ENCODE data around the gene BNIP5. TPM values are rescaled to one million over a fixed set of nuclear protein-coding genes. Genes with fewer than 3 reads are reported as not detected.
A peak's percentile ranks its signal among the peaks of the same experiment; 100 is the strongest.

BNIP5 gene, protein sequence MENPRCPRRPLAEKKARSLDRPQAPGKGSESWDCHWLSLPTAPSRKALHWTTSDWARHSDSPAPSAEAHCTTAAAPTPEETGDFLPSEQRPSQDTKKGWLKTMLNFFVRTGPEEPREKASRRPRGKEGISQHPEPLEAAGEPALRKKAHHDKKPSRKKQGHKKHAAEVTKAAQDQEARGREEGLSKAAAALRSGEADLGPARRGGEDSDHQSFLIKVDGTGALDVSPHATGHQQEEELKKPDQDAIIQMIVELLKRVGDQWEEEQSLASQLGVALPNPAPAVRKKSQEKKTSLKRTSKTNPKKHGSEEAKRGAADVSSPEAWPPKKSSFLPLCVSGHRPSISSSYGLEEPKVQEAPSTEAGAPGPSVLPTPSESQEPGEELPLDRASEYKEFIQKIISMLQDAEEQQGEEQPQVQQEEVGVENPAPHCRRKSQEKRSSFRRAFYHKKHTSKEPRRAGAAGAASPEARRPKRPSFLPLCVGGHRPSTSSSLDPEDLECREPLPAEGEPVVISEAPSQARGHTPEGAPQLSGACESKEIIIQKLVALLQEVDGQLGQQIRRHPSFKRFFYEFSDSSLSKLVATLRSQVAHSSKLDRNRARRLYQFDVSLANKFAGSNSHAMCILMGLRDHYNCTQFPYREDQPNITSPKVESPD
- total RNA-seq, result not detected

DNA sequence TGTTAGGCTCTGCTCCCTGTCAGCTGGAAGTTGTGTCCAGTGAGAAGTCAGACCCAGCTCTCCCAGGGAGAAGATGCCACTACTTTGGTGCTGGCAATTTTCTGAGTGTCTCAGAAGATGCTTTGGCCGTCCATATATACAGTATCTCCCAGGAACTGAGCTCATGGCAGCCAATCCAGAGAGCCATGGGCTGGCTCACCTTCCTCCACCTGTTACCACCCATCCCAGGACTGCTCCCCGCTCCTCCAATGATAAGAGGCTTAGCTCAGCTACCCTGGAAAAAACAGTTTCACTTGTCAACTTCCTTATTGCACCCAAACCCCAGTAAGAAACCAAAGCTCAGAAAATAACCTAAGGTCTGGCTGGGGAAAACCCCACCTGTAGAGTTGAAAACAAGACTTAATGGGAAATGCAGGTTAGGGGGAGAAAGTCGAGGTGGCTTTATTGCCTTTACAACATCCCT is at the start of gene BNIP5:
Gene BNIP5, minus strand, starts transcription at position 110 of the 463 bp plus-strand sequence. CDS start 6,198 bp downstream, outside the sequence.
- no peak for DNase-seq

DNA sequence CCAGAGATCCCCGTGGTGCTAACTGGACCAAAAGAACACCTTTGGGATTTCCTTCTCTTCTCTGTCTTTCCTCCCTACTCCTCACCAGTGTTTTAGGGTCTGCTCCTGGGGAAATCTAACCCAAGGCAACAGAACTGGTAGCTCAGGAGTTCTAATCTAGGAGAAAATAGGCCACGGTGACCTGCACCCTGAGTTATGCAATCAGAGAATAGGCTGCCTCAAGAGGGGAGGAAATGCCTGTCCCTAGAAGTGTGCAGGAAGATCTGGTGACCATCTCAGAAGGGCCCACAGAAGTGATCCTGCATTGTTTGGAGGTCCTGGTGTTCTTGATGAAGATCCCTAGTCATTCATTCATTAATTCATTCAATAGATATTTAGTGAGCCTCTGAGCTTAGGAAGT is 47.4 kb upstream of the BNIP5 start:
- no peak for DNase-seq

DNA sequence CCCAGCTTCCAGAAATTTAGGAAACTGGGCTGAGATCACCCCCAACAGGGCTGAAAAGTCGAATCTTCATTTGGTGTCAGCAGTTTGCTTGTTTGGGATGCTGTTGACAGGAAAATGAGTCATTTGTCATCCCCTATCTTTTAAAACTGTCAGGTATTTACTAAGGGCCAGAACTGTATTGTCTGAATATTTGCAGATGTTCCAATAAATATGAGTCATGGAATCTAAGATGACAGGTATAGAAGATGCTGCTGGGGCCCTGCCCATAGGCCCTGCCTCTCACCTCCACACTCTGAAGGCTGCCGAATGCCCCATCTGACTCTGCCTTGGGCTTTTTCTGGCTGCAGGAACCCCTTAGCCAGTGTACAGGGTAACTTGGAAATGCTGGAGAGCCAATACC is 46.9 kb upstream of the BNIP5 start:
- DNase-seq, result no peak

DNA sequence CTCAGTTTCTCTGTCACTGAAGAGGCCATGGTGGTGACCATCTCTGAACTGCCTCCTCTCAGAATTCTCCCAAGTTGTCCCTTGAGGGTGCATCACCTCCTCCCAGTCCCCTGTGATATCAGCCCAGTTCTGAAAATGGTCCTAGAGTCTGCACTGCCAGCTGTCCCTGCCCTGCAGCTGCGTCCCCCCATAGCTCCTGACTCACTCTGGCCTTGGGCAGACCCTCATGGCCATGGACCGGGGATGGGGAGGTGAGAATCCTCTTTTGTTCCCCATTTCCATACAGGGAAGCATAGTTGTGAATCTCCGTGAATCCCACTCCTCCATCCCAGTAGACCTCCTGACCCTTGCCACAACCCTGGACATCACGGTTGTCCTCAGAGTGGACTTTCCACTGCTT is 46.3 kb upstream of the BNIP5 start:
- no peak for DNase-seq

DNA sequence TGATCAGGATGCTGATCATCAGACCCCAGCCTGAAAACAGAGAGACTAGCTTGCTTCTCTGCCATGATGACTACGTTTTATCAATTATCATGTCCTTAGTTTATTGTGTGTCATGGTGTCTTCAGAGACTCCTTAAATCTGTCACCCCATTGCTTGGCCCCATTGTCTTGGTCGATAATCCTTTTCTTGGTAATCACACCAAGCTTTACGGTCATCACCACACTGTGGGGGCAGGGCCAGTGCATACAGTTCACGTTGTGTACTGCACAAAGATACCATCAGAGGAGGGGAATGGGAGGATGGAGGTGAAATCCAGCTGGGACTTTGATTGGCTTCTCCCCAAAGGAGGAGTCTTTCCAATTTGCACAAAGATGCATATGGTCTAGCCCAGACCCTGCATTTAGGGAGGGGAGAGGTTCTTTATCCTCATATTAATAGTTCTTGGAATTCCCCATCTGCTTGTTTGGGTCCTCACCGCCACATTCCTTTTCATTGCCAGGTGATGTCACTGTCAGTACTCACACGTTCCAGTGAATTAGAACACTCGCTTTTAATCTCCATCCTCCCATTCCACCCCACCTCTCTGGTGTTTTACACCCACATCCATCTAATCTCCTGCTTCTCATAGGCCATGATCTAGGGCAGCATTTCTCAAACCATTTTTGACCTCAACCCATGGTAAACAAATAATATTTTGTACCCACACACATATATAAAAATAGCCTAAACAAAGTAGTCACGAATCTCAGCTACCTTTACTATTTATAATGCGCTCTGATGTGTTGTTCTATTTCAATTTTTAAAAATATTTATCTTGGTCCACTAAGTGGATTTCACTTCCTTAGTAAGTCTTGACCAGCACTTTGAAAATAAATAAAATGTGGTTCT is 45.1 kb upstream of the BNIP5 start:
- DNase-seq, result no peak

DNA sequence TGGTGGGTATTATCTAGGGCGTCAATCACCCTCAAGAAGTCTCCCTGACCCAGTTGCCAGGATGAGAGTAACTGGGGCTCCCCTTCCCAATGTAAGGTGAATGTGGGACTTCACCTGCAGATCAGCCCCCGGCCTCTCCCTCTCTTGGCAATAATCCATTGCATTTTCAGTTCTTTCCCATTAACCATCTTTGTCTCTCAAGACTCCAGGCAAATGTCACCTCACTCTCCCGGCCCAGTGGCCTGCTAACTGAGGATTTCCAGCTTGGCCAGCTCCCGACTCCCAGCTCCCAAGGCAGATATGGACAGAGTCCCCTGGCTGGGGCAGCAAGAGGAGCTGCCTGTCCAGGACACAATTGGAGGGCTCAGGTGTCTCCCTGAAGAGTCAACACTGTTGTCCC is 43.5 kb upstream of the BNIP5 start:
- DNase-seq, result no peak

DNA sequence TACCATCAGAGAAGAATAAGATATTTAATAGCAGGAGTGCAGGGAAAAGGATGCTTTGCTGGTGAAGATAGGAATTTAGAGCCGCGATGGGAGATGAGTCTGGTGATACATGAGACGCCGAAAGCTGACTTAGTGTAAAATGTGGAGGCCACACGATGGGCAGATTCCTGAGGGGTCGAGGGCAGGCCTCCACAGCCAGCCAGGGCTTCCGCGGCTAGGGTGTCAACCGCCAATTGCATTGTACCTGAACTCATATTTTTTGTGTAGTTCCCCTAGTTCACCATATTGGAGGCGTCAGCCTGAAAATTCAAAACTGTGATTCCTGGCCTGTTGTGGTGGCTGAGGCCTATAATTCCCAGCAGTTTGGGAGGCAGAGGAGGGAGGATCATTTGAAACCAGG is 42.2 kb upstream of the BNIP5 start:
- DNase-seq, result no peak

DNA sequence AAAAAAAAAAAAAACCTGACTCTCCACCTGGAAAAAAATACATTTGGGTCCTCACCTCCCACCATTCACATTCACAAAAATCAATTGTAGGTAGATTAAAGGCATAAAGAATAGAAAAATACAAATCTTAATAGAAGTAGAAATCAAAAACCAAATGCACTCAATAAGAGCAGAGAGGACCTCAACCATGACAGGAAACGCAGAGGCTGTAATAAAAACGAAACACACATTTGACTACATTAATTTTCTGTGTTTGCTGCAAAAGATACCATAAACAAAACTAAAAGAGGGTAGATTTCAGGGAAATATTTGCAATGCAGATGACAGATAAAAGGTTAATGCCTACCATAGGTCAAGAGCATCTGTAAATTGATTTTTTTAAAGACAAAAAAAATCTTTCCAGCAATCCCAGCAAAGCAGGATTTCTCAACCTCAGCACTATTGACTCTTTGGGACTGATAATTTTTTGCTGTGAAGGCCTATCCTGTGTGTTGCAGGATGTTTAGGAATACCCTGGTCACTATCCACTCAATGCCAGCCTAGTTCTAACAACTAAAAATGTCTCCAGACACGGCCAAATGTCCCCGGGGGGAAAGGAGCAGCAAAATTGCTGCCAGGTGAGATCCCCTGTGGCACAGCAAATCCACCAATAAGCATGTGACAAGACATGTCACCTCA is 41.7 kb upstream of the BNIP5 start:
- DNase-seq, result no peak

DNA sequence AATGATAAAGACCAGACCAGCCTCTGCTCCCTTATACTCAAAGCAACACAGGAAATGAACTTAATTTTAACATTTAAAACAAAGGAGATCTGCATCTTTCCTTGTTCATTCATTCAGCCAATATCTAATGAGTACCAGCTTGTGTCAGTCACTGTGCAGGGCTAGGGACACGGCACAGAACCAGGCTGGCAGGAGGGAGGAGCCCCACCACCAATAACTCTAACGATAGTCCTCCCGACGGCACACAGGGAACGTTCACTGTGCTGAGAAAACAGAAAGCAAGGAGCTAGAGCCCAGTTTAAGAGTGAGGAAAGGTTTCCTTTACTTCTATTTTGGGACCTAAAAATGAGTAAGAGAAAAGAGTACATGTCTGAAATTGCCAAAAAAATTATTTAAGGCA is 40.9 kb upstream of the BNIP5 start:
- no peak for DNase-seq

DNA sequence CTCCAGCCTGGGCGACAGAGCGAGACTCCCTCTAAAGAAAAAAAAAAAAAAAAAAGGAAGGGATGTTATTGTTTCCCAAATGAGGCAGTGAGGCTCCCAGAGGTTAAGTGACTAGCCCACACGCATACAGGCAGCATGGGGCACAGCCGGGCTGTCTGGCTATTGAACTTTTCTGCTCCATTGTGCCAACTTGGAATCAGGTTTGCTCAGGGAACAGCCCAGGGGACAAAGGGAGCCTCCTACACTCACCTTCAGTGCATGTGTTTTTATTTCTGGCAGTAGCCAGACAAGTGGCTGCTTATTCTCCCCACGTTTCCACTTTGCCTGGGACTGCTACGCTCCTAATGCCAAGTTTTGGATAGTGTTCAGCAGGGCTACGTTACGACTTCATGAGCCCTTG is 40.1 kb upstream of the BNIP5 start:
- no peak for DNase-seq

DNA sequence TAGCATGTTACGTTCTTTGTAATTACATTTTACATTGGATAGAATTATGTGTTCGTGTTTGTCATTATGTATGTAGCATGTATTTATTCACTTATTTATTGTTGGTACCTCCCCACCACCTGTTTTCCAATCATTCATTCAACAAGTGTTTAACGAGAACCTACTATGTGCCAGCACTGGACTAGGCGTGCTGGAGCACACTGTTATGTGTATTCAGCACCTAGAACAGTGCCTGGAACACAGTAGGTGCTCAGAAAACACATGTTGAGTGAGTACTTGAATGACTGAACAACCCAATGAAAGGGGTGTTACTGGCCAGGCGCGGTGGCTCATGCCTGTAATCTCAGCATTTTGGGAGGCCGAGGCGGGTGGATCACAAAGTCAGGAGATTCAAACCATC is 39.5 kb upstream of the BNIP5 start:
- DNase-seq, result no peak

DNA sequence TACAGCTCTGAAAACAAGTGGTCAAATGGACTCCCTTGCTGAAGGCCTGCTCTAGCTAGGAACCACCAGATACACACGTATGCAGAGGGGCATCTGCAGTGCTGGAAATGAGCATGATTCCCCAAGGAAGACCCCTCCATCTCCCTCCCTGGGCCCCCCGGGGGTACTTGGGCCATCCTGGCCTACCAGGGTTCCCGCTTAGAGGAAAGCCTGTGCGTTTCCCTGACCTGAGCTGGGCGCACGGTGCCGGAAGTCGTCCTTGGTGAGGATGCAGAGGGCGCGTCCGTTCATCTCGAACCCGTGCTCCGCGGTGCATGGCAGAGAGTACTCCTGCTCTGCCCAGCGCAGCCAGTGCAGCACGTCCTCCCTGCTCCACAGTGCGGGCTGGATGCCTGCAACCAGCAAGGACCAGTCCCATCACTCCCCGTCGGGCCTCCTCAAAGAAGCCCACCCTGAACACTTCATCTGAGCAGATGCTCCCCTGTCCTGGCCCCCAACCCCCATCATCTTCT is 39.0 kb upstream of the BNIP5 start:
- DNase-seq, result no peak

DNA sequence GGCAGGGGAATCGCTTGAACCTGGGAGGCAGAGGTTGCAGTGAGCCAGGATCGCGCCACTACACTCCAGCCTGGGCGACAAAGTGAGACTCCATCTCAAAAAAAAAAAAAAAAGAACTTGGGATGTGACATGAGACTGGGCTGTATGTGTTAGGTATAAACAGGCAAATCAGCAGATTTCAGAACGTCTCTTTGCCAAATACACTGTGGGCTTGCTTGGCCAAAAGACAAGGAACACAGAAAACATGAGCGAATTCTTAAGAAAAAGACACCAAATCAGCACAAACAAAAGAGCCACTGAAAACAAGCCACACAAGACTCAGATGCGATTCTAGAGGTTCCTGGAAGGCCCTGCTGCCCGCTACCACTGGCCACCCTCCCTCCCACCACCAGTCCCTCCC is 38.3 kb upstream of the BNIP5 start:
- DNase-seq, result no peak

DNA sequence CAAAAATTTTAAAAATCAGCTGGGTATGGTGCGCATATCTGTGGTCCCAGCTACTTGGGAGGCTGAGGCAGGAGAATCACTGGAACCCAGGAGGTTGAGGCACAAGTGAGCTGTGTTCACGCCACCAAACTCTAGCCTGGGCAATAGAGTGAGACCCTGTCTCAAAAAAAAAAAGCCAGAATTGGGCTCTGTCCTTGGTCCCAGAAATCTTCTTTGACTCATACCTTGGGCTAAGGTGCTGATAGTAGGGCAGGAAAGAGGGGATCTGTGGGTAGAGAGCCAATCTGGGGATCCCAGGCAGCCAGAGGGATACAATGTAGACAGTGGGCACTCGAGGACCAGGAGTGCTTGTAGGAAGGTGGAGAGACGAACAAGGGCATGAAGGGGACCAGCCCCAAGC is 37.5 kb upstream of the BNIP5 start:
- DNase-seq, result no peak

DNA sequence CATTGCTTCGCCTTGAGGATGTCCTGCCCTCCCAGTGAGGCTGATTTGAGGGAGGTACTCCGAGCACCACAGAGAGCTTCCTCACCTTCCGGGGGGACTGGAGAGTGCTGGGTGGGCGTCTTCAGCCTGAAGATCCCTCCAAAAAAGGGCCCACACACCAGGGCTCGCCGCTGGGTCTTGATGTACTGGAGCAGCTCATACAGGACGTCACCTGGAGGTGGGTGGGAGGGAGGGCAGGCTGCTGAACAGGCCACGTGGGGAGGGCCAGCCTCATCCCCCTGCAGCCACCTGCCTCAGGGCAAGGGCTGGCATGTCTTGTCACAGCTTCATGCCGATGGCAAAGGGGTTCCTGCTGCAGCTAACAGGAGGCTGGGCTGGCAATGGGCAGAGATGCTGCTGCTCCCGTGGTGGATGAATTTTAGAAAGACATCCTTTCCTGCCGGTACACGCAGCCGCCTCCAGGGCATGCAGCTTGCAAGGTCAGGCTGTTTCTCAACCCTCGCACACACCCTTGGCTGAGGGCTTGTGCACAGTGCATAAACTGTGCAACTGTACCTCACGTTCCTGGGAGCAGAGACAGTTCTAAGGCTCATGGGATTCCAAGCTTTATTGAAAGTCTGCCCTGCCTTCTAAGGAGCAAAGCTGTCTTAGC is 36.8 kb upstream of the BNIP5 start:
- peak; percentile 58 for DNase-seq

DNA sequence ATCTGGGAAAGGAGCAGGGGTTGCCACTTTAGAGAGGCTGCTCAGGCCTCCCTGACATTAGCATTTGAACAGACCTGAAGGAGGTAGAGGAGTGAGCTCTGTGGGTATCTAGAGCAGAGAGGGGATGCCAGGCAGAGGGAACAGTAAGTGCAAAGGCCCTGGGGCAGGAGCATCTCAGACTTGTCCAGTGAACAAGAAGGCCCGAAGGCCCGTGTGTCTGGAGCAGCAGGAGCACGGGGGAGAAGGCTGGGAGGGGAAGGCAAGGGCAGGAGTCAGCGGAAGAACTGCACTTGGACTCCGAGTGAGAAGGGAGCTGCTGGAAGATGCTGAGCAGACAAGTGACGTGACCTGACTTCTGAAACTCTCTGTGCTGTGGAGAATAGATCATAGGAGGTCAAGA is 35.4 kb upstream of the BNIP5 start:
- DNase-seq, result no peak

DNA sequence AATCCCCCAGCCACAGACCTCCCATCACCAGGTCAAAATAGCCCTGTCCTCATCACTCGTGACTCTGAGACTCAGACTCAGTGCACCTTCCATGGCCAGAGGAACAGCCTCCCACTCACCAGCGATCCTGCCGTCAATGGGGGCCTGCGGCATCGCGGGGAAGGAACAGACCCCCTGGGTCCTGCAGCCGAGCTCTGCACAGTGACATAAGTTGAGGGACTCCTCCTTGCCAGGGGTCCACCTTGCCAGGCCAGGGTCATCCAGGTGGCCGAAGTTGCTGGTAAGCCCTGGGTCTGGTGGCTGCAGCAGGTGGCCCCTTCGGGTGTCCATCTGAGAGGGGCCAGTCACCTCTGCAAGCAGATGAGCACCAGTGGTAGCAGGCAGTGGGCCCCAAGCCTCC is 34.5 kb upstream of the BNIP5 start:
- no peak for DNase-seq

DNA sequence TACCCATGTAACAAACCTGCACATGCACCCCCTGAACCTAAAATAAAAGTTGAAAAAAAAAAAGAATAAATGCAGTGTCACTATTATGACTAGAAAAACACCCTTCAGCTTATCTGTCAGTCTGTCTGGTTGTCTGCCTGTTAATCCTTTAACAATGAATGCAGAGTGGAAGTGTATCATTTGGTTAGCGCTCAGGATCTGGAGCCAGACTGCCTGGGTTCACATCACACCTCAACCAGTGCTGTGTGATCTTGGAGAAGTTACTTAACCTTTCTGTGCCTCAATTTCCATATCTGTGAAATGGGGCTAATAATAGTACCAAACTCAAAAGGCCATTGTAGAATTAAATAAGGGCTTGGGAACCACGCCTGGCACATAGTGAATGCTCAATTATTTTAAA is 34.0 kb upstream of the BNIP5 start:
- DNase-seq, result no peak

DNA sequence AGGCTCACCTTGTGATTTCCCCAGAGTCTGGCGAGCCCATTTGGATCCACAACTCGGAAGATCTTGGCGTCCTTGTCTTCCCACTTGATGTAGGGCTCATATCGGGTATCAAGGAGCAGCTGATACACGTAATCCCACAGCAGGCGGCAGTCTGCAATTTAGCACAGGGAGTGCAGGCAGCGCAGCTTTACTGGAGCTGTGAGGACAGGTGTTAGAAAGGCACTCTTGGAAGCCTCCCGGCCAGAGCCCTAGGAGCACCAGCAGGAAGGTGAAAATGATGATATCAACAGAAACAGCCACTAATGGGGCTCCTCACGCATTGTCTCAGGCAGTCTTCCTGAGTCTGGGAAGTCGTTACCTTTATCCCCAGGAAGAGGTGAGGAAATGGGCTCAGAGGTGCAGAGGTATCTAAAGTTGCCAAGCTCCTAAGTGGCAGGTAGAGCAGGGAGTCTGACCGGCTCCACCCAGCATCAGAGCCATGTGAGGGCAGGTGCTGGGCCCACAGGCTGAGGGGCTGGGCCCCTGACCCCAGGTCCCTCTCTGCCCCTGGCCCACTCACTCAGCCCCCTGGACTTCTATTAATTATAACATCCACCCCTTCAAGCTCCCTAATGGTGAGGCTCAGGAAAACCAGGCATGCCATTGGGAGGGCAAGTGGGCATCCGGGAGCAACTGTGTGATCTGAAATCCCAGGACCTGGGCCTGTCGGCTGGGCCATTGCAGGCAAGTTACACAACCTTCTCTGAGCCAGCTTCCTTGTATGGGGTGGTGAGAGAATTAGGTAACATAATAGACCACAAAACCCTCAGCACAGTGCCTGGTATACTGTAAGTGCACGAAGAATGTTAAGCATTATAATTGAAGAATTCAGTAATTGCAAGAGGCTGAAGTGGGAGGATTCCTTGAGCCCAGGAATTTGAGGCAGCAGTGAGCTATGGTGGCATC is 32.5 kb upstream of the BNIP5 start:
- DNase-seq, result peak; percentile 78

DNA sequence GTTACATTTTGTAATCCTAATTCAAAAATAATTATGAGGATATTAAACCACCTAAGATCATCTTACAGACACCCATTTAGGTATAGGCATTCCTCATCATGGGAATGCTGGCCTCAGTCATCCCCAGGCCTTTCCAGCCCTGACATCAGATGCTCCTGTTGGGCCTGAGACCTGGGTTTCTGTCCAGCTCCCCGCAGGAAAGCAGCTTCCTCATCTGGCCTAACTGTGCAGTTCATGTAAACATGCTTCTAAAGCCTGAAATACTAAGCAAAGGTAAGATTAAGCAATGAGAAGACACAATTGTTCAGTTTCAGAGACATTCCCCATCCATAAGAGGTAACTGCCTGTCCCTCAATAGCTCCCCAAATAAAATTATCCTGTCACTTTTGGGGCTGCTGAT is 31.7 kb upstream of the BNIP5 start:
- DNase-seq, result no peak
